RWPE2 (cell line): ENCODE measurements around the gene RUNX3.

ENCODE experiments used
- ATAC-seq: fragments of 200-7000 bp; cut with Tn5 transposase; 3 replicates; pipeline ENCODE4 v1.9.1; 2021; ENCODE audit warnings: low read depth
- DNase-seq: peaks from one replicate; pipeline ENCODE4 v3.0.0-alpha.2; 2020; ENCODE audit warnings: low spot score
- H3K27ac ChIP-seq: fragments of 450-650 bp; 2 replicates; pipeline ENCODE4 v1.5.1; 2017; ENCODE audit warnings: mild to moderate bottlenecking; ENCODE audit not compliant: poor library complexity, severe bottlenecking
- H3K27me3 ChIP-seq: fragments of 250-450 bp; sonication (Bioruptor Pico); 2 replicates; pipeline ENCODE4 v1.5.1; 2021; ENCODE audit warnings: mild to moderate bottlenecking, moderate library complexity; ENCODE audit not compliant: insufficient read depth, poor library complexity, severe bottlenecking
- H3K36me3 ChIP-seq: fragments of 250-450 bp; sonication (Bioruptor Pico); 2 replicates; pipeline ENCODE4 v1.5.1; 2020; ENCODE audit warnings: low read depth, mild to moderate bottlenecking, moderate library complexity
- H3K4me1 ChIP-seq: fragments of 250-450 bp; sonication (Bioruptor Pico); 2 replicates; pipeline ENCODE4 v1.5.1; 2021; ENCODE audit warnings: mild to moderate bottlenecking, moderate library complexity; ENCODE audit not compliant: insufficient read depth, poor library complexity, severe bottlenecking
- H3K4me3 ChIP-seq: fragments of 250-450 bp; sonication (Bioruptor Pico); 2 replicates; pipeline ENCODE4 v1.5.1; 2021; ENCODE audit warnings: mild to moderate bottlenecking, moderate library complexity; ENCODE audit not compliant: severe bottlenecking
- H3K9me3 ChIP-seq: fragments of 250-450 bp; sonication (Bioruptor Pico); 2 replicates; pipeline ENCODE4 v1.5.1; 2021; ENCODE audit warnings: mild to moderate bottlenecking, moderate library complexity; ENCODE audit not compliant: severe bottlenecking
- TF ChIP-seq, protein P1 (sequence below): fragments of 450-650 bp; IDR thresholded peaks from one replicate; pipeline ENCODE4 v1.5.1; 2017; ENCODE audit warnings: mild to moderate bottlenecking, moderate library complexity; ENCODE audit not compliant: poor library complexity, severe bottlenecking

Gene RUNX3

DNA sequence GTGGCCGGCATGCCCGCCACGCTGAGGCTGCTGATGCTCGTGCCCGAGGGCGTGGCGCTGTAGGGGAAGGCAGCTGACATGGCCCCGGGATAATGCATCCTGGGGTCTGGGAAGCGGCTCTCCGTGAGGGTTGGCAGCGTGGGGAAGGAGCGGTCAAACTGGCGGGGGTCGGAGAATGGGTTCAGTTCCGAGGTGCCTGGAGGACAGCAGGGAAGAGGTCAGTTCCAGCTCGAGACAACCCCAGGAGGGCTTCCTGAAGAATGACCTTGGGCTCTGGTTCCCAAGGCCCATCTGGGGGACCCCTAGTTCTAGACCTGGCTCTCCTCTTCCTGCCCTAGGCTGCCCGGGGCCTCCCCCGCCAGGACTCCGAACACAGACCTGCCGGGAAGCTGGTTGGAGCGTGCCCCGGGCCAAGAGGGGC is 27.6 kb downstream of the RUNX3 start:
- H3K36me3 ChIP-seq, result no peaks in the 10 kb centered on the region
- peak; percentile 25 for DNase-seq
- H3K9me3 ChIP-seq, result no peaks in the 10 kb centered on the region
- no peak for ATAC-seq
- TF ChIP-seq, protein P1, sequence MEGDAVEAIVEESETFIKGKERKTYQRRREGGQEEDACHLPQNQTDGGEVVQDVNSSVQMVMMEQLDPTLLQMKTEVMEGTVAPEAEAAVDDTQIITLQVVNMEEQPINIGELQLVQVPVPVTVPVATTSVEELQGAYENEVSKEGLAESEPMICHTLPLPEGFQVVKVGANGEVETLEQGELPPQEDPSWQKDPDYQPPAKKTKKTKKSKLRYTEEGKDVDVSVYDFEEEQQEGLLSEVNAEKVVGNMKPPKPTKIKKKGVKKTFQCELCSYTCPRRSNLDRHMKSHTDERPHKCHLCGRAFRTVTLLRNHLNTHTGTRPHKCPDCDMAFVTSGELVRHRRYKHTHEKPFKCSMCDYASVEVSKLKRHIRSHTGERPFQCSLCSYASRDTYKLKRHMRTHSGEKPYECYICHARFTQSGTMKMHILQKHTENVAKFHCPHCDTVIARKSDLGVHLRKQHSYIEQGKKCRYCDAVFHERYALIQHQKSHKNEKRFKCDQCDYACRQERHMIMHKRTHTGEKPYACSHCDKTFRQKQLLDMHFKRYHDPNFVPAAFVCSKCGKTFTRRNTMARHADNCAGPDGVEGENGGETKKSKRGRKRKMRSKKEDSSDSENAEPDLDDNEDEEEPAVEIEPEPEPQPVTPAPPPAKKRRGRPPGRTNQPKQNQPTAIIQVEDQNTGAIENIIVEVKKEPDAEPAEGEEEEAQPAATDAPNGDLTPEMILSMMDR, result no peak
- no peak overlapping the region for H3K27ac ChIP-seq
- H3K4me3 ChIP-seq, result no peak overlapping the region
- H3K27me3 ChIP-seq, result no peaks in the 10 kb centered on the region
- no peaks in the 10 kb centered on the region for H3K4me1 ChIP-seq

GRCh38 chr1:24901791-24902470 is 28.1 kb downstream of the RUNX3 start:
- DNase-seq (peak; percentile 48), ATAC-seq (no peak)
- TF ChIP-seq, protein P1, result no peak
- no peaks in the 10 kb centered on the region for H3K4me1 ChIP-seq
- no peak overlapping the region for H3K27ac ChIP-seq
- no peaks in the 10 kb centered on the region for H3K9me3 ChIP-seq
- H3K27me3 ChIP-seq, result no peaks in the 10 kb centered on the region
- H3K4me3 ChIP-seq, result no peak overlapping the region
- no peaks in the 10 kb centered on the region for H3K36me3 ChIP-seq

DNA sequence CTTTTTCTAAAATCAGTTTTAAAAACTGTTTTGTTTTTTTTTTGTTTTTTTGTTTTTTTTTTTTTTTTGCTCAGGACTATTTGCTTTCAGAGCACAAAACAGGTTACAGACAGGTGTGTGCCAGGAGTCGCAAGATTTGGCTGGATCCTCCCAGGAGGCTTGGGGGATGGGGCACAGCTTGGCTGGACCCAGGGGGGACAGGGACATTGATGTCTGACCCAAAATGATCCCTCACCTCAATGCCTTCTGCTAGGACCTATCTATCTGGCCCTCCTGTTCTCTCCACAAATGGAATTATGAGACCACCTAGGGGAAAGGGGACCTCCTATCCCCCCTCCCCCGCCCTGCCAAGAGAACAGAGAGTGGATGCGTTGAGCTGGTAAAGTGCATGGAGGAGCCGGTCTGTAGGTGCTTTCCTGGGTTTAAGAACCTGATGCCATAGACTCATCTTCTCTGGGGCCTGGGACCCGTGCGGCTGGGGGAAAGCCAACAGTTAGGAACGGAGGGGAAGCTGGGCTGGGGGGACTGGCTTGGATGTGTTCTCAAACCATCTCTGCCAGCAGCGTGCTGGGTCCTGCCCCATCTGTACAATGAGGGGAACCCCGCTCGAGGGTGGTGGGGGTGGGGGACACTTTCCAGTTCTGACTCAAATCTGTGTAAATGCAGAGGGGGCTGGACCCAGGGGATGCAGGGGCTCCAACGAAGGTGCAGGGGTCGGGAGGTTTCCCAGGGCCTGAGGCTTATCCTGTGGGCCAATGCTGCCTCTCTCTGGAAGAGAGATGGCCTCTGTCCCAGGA is 28.9 kb downstream of the RUNX3 start:
- ATAC-seq, result no peak
- TF ChIP-seq, protein P1, result no peak

GRCh38 chr1:24900486-24900849 is 29.6 kb downstream of the RUNX3 start:
- ATAC-seq (no peak), DNase-seq (peak; percentile 45)
- Histone ChIP-seq H3K4me1 (no peaks in the 10 kb centered on the region), H3K27me3 (no peaks in the 10 kb centered on the region), H3K4me3 (no peak overlapping the region), H3K27ac (no peak overlapping the region), H3K9me3 (no peaks in the 10 kb centered on the region), H3K36me3 (no peaks in the 10 kb centered on the region)
- TF ChIP-seq, protein P1, result no peak

More for the DNA sequence above, 28.9 kb downstream of the RUNX3 start:
- H3K9me3 ChIP-seq, result no peaks in the 10 kb centered on the region
- H3K4me3 ChIP-seq, result no peak overlapping the region
- no peaks in the 10 kb centered on the region for H3K27me3 ChIP-seq
- no peak overlapping the region for H3K27ac ChIP-seq
- peak; percentile 33 for DNase-seq
- H3K36me3 ChIP-seq, result no peaks in the 10 kb centered on the region
- no peaks in the 10 kb centered on the region for H3K4me1 ChIP-seq
